HepG2 (cell line): Measurements from ENCODE around the gene AHRR. TPM values are rescaled to one million over a fixed set of nuclear protein-coding genes. Genes with fewer than 3 reads are reported as not detected.

Experiments used
- ATAC-seq: fragments of 200-7000 bp; cut with Tn5 transposase; 3 replicates; pipeline ENCODE4 v1.9.1; 2020; ENCODE audit warnings: mild to moderate bottlenecking, moderate library complexity
- BruUV-seq: library from RNA; stranded (reverse); fragments of 400-500 nt; replicated peaks from 2 replicates; lab custom pipeline; 2021; lab: Mats Ljungman, UMichigan
- CTCF ChIA-PET: fragments of 300-600 bp; formaldehyde crosslinking; extraction: SDS; loops from one replicate; lab custom pipeline; 2021; ENCODE audit warnings: low total read pairs, inconsistent platforms, low intra/inter-chr PET ratio; lab: Yijun Ruan, JAX
- POLR2A ChIA-PET: fragments of 350-600 bp; sonication (Branson Sonifier 250); formaldehyde crosslinking; loops from one replicate; lab custom pipeline; 2020; ENCODE audit warnings: antibody characterized with exemption, inconsistent platforms; lab: Yijun Ruan, JAX
- DNase-seq: peaks from one replicate; pipeline ENCODE4 v3.0.0-alpha.2; 2015; ENCODE audit warnings: low spot score
- FAIRE-seq: peaks from 3 replicates; lab custom pipeline; 2011; peaks lifted over from hg19 to GRCh38; lab: Jason Lieb, UNC
- H2AFZ ChIP-seq: one replicate; pipeline ENCODE4 v1.6.1; 2011; ENCODE audit warnings: low read length, inconsistent platforms
- H3K27ac ChIP-seq: fragments of 300-600 bp; 3 replicates; pipeline ENCODE4 v1.8.0; 2011; ENCODE audit warnings: mixed run types, mild to moderate bottlenecking, mixed read lengths, low read length, inconsistent platforms; ENCODE audit not compliant: insufficient read depth; ENCODE audit errors: extremely low read length
- H3K27me3 ChIP-seq, 2 experiments: fragments of 200-600 bp in 1 of 2; 2 replicates in 1 of 2; 3 replicates in 1 of 2; pipeline versions ENCODE4 v1.6.0 to v1.8.0; 2011; ENCODE audit warnings: low read length in 2 of 2, mild to moderate bottlenecking in 2 of 2, moderate library complexity in 2 of 2, inconsistent platforms in 1 of 2; ENCODE audit not compliant: insufficient read depth in 2 of 2, control insufficient read depth in 1 of 2
- H3K36me3 ChIP-seq, 2 experiments: fragments of 200-600 bp in 1 of 2; replicated peaks in 1 of 2; 2 replicates in 1 of 2; 3 replicates in 1 of 2; pipeline versions ENCODE4 v1.5.1 to v1.8.0; 2011; ENCODE audit warnings: low read length in 2 of 2, inconsistent platforms in 1 of 2; ENCODE audit not compliant: insufficient read depth in 2 of 2, control insufficient read depth in 1 of 2
- H3K4me1 ChIP-seq: 2 replicates; pipeline ENCODE4 v1.5.1; 2012; ENCODE audit warnings: low read length, inconsistent platforms; ENCODE audit not compliant: insufficient read depth
- H3K4me2 ChIP-seq: 2 replicates; pipeline ENCODE4 v1.6.0; 2011; ENCODE audit warnings: low read depth, low read length, inconsistent platforms
- H3K4me3 ChIP-seq, 3 experiments: fragments of 200-600 bp in 1 of 3; sonication (generic), shearing (Covaris generic) in 1 of 3; replicated peaks in 1 of 3; 2 replicates each; pipeline ENCODE4 v1.5.1; 2011 to 2016; ENCODE audit warnings: low read length in 3 of 3, inconsistent platforms in 2 of 3, low read depth in 2 of 3, mild to moderate bottlenecking in 2 of 3, control low read depth in 1 of 3, mixed read lengths in 1 of 3; ENCODE audit not compliant: insufficient read depth in 1 of 3
- H3K79me2 ChIP-seq: one replicate; pipeline ENCODE4 v1.6.1; 2011; ENCODE audit warnings: low read length, inconsistent platforms; ENCODE audit not compliant: insufficient read depth
- H3K9ac ChIP-seq: 2 replicates; pipeline ENCODE4 v1.6.0; 2011; ENCODE audit warnings: mild to moderate bottlenecking, low read depth, low read length, inconsistent platforms; ENCODE audit not compliant: insufficient read depth
- H3K9me3 ChIP-seq: 2 replicates; pipeline ENCODE4 v1.5.1; 2012; ENCODE audit warnings: mild to moderate bottlenecking, low read length
- H4K20me1 ChIP-seq: 2 replicates; pipeline ENCODE4 v1.6.0; 2011; ENCODE audit warnings: inconsistent platforms, mild to moderate bottlenecking, low read length, moderate library complexity; ENCODE audit not compliant: insufficient read depth
- MAZ ChIP-seq, 2 experiments: sonication (generic) in 1 of 2; formaldehyde crosslinking in 1 of 2; IDR thresholded peaks; 2 replicates each; pipeline versions ENCODE4 v1.5.0 to v1.6.1; 2012 to 2020; ENCODE audit warnings: low read depth in 2 of 2, mild to moderate bottlenecking in 2 of 2, borderline replicate concordance in 1 of 2, improper control_type of control experiment in 1 of 2, low read length in 1 of 2, missing genetic modification reagents in 1 of 2, moderate library complexity in 1 of 2
- NONO ChIP-seq, 2 experiments: fragments of 450-650 bp in 1 of 2; sonication (generic) in 1 of 2; formaldehyde crosslinking in 1 of 2; IDR thresholded peaks in 1 of 2; conservative IDR thresholded peaks in 1 of 2; 2 replicates each; pipeline versions ENCODE4 v1.6.1 to v1.8.0; 2017 to 2022; ENCODE audit warnings: mild to moderate bottlenecking in 1 of 2, missing genetic modification reagents in 1 of 2, moderate library complexity in 1 of 2
- ONECUT2 ChIP-seq: sonication (generic); formaldehyde crosslinking; IDR thresholded peaks from 2 replicates; pipeline ENCODE4 v1.4.0; 2020; ENCODE audit warnings: missing genetic modification reagents
- PHB2 ChIP-seq: fragments of 450-650 bp; IDR thresholded peaks from 2 replicates; pipeline ENCODE4 v1.6.1; 2018; ENCODE audit not compliant: partially characterized antibody
- ZNF552 ChIP-seq: sonication (generic); formaldehyde crosslinking; IDR thresholded peaks from 2 replicates; pipeline ENCODE4 v1.9.0; 2022; ENCODE audit warnings: missing genetic modification reagents, mild to moderate bottlenecking, borderline replicate concordance
- WGBS: methylation state at CpG from one replicate; pipeline ENCODE4 v1.1.6; 2017; ENCODE audit warnings: low lambda C conversion rate; 5-methylcytosine and 5-hydroxymethylcytosine counted together
- in situ Hi-C: cut with HindIII; loops from 2 replicates; pipeline ENCODE4 v1.10.0; 2017; ENCODE audit warnings: low pct_unique_long_range_greater_than_20kb; ENCODE audit not compliant: extremely low pct_ligation_motif_present
- intact Hi-C: fragments of 100-400 bp; cut with micrococcal nuclease; formaldehyde crosslinking; loops from one replicate; pipeline ENCODE4 v1.10.0; 2022; ENCODE audit not compliant: unreplicated experiment
- polyA plus RNA-seq, 8 experiments: library from polyadenylated mRNA; depleted of rRNA in 3 of 8; stranded (reverse) in 7 of 8; unstranded in 1 of 8; fragments of >200 nt; fragmentation: Illumina TruSeq in 4 of 8; extraction: Trizol in 4 of 8; gene quantifications; 2 replicates each; pipeline versions ENCODE4 v1.2.1 to v1.2.3, GENCODE V29; 2011 to 2016; ENCODE audit warnings: low read depth in 4 of 8, missing spikeins in 1 of 8, mixed read lengths in 1 of 8; ENCODE audit not compliant: insufficient read depth in 1 of 8
- total RNA-seq, 5 experiments: library from RNA; depleted of rRNA; stranded (reverse); fragments of >200 nt; fragmentation: Illumina TruSeq; extraction: Trizol; gene quantifications; 2 replicates each; pipeline ENCODE4 v1.2.3, GENCODE V29; 2016; ENCODE audit warnings: low read depth in 1 of 5
- TF ChIP-seq, protein P1 (sequence below), 2 experiments: sonication (generic) in 1 of 2; formaldehyde crosslinking in 1 of 2; IDR thresholded peaks; 2 replicates each; pipeline versions ENCODE4 v1.6.1 to v1.9.0; 2014 to 2022; ENCODE audit warnings: antibody characterized with exemption in 1 of 2, borderline replicate concordance in 1 of 2, inconsistent platforms in 1 of 2, low read depth in 1 of 2, missing genetic modification reagents in 1 of 2

AHRR gene
- total and polyA plus RNA-seq, 2 of the 13 experiments (the other 11 are each of a cell fraction or from before 2014, with no cell fraction given): 0.28 to 0.35 TPM

DNA sequence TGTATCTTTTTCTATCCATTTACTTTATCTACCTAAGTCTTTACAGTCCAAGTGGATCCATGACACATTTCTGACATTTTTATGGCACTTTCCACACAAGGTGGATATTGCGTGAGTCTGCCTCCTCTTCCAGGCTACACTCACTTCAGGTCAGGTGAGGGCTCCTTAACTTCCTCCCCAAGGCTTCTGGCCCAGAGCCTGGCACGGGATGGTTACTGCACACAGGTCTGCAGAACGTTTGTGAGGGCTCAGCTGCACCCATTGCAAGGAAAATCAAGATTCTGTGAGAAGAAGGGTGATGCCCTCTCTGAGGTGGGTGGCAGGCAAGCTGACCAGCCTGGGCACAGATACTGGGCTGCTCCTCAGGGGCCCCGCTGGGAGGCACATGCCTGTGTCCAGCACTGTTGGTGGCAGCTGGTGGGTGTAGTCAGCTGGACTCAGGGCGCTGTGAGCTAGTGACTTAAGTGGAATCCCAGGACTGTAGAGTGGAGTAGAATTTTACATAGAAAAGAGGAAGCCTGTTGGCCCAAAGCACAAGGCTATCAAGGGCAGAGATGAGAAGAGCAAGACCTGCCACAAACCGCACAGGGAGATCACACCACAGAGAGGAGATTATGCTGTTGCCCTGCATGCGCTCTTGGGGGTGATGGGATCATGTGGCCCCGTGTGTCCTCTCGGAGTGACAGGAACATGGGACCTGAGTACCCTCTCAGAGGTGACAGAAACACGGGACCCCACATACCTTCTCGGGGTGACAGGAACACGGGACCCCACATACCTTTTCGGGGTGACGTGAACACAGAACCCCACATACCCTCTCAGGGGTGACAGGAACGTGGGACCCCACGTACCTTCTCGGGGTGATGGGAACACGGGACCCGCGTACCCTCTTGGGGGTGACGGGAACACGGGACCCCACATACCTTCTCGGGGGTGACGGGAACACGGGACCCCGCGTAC lies 21.3 kb downstream of the AHRR start:
- no peak overlapping the region for H3K27ac ChIP-seq
- in situ Hi-C loops: no loop called here
- TF ChIP-seq ZNF552: no peak
- TF ChIP-seq, all 625 proteins: peak for 0
- Histone ChIP-seq H4K20me1 (no peaks in the 10 kb centered on the region), H3K9me3 (no peaks in the 10 kb centered on the region), H3K4me1 (no peaks in the 10 kb centered on the region), H3K36me3 (no peaks in the 10 kb centered on the region), H3K27me3 (no peaks in the 10 kb centered on the region; a peak in 1 of 5 replicates), H3K4me2 (no peak overlapping the region), H3K9ac (no peak overlapping the region), H3K4me3 (no peak overlapping the region), H2AFZ (no peak overlapping the region), H3K79me2 (no peaks in the 10 kb centered on the region)
- BruUV-seq: no TSS peak
- 75% methylated on average over 22 of the region's 27 CpGs for whole genome bisulfite sequencing
- intact Hi-C loops: no loop called here
- DNase-seq: no peak
- no peak for FAIRE-seq
- ATAC-seq: no peak; the same call in 2 of the 3 replicates
- POLR2A ChIA-PET: no interaction called here
- CTCF ChIA-PET: no interaction called here

DNA sequence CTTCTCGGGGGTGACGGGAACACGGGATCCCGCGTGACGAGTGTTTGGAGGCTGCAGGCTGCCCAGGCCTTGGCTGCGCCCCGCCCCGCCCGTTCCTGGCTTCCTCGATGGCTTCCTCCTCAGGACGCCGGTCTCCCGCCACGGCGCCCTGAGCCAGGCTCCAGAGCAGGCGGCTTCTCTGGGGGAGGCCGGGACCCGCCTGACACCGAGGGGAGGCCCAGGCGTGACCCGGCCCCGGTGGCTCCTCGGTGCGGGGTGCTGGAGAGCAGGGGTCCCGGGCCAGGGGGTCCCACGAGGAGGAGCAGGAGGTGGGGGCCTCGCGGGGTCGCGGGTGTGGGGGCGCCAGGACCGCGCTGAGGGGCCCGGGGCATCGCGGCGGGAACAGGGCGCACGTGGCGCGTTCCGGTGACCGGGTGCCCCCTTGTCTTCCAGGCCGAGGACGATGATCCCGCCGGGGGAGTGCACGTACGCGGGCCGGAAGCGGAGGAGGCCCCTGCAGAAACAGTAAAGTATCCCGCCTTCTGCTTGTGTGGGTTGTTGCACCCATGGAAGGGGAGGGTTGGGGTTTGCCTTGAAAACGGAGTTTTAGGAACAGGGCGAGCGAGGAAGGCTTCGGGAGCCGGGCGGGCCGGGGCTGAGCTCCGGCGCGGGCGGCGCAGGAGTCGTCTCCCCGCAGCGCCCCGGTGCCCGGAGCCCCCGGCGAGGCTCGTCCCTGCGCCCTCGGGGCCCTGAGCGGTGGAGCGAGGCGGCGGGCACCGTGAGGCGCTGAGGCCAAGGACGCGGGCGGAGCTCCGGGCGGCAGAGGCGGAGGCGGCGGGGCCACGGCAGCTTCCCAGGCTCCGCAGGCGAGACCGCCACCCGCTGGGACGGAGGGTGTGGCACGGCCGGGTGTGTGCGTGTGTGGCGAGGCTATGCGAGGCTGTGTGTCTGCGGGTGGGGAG lies 22.2 kb downstream of the AHRR start:
- Histone ChIP-seq H3K36me3 (no peaks in the 10 kb centered on the region), H3K4me2 (peak overlapping the region; percentile 55), H3K27ac (no peak overlapping the region), H3K4me1 (no peaks in the 10 kb centered on the region), H3K9ac (no peak overlapping the region), H2AFZ (no peak overlapping the region), H3K27me3 (no peaks in the 10 kb centered on the region; a peak in 1 of 5 replicates), H3K4me3 (peak overlapping the region in 1 of 3 experiments; percentile 40; a peak in 1 of 6 replicates), H3K9me3 (no peaks in the 10 kb centered on the region), H4K20me1 (no peaks in the 10 kb centered on the region), H3K79me2 (no peaks in the 10 kb centered on the region)
- no peak for FAIRE-seq
- DNase-seq: peak; percentile 9
- ChIA-PET POLR2A (no interaction called here), CTCF (no interaction called here)
- 83% methylated on average over 54 of the region's 102 CpGs for WGBS
- peak; percentile 95 for ATAC-seq
- BruUV-seq: no TSS peak
- in situ Hi-C loops: no loop called here
- intact Hi-C loops: no loop called here
- TF ChIP-seq NONO (IDR thresholded peaks at IDR 0.05) (no peak), NONO (CRISPR knock-in tag; conservative IDR thresholded peaks at IDR 0.05) (no peak), ONECUT2 (CRISPR knock-in tag) (no peak), MAZ (IDR thresholded peaks at IDR 0.05; ENCODE audit: borderline replicate concordance, low read depth, low read length) (no peak), MAZ (CRISPR knock-in tag; IDR thresholded peaks at IDR 0.05; ENCODE audit: low read depth) (0 out of 2 replicates have a peak, but pooled peaks have one; percentile 21), PHB2 (no peak)
- TF ChIP-seq, protein P1, sequence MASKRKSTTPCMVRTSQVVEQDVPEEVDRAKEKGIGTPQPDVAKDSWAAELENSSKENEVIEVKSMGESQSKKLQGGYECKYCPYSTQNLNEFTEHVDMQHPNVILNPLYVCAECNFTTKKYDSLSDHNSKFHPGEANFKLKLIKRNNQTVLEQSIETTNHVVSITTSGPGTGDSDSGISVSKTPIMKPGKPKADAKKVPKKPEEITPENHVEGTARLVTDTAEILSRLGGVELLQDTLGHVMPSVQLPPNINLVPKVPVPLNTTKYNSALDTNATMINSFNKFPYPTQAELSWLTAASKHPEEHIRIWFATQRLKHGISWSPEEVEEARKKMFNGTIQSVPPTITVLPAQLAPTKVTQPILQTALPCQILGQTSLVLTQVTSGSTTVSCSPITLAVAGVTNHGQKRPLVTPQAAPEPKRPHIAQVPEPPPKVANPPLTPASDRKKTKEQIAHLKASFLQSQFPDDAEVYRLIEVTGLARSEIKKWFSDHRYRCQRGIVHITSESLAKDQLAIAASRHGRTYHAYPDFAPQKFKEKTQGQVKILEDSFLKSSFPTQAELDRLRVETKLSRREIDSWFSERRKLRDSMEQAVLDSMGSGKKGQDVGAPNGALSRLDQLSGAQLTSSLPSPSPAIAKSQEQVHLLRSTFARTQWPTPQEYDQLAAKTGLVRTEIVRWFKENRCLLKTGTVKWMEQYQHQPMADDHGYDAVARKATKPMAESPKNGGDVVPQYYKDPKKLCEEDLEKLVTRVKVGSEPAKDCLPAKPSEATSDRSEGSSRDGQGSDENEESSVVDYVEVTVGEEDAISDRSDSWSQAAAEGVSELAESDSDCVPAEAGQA (IDR thresholded peaks at IDR 0.05; ENCODE audit: low read depth): no peak
- TF ChIP-seq, protein P1 (CRISPR knock-in tag; IDR thresholded peaks at IDR 0.05; ENCODE audit: borderline replicate concordance): no peak
